ENCODE data around the gene PRIM2.
"Not testable (repeated sequence)": the region's sequence is repeated elsewhere in the genome, so short reads cannot be mapped to it uniquely, and the experiment has no call there.

The PRIM2 gene

DNA sequence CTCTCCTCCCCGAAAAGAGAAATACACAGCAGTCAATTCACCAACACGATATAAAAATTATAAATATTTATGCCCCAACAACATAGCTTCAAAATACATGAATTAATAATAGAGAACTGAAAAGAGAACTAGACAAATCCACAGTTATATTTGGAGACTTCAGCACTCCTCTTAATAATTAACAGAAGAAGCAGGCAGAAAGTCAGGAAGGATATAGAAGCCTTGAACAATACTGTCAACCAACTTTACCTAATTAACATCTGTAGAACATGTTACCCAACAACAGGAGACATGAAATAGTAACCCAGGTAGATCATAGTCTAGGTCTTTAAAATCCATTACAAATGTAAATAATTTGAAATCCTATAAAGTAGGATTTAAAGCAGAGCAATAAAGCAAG lies 293.2 kb downstream of the PRIM2 start:
- DNase-seq (ENCODE audit: low spot score) = not testable (repeated sequence)

- not testable (repeated sequence) for DNase-seq (ENCODE audit: low spot score)
Observed at GRCh38 chr6:57618959-57619358, 301.5 kb downstream of the PRIM2 start.

DNA sequence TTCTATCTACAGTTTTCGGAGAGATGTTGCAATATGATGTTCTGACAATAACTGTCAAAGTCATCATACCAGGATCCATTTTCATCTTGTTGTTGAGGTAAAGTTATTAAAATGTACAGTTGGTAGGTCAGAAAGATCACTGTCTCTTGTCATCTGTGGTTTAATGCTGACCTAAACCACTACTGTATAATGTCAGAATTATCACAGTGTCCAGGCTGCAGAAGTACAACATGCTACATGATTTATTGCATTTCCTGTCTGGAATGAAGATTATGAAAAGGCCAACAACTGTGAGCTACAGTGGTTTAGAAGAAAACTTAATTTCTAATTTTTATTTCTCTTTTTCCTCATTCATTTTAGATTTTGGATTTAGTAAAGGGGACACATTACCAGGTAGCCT lies 314.3 kb downstream of the PRIM2 start:
- DNase-seq (ENCODE audit: low spot score) = not testable (repeated sequence)

DNA sequence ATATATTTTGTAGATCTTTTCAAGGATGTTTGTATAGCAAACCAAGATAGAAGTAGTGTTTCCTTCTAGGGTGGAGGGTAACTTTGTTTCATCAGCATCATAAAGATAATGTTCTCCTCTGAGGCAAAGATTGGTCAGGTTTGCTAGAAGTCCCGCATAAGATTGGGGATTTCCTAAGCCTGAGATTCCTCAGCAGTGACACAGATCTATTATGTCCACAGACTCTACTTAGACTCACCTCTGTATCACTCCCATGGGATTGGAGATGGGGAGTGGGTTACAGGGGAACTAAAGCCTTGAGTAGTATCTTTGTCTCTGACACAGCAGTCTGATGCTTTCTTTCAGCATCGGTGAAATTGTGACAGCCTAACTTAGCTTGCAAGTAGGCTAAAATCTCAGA lies 341.1 kb downstream of the PRIM2 start:
- DNase-seq (ENCODE audit: low spot score) = not testable (repeated sequence)

- not testable (repeated sequence) for DNase-seq (ENCODE audit: low spot score)
Observed at GRCh38 chr6:57659794-57660193, 342.4 kb downstream of the PRIM2 start.

- not testable (repeated sequence) for DNase-seq (ENCODE audit: low spot score)
Observed at GRCh38 chr6:57660940-57661339, 343.5 kb downstream of the PRIM2 start.

DNA sequence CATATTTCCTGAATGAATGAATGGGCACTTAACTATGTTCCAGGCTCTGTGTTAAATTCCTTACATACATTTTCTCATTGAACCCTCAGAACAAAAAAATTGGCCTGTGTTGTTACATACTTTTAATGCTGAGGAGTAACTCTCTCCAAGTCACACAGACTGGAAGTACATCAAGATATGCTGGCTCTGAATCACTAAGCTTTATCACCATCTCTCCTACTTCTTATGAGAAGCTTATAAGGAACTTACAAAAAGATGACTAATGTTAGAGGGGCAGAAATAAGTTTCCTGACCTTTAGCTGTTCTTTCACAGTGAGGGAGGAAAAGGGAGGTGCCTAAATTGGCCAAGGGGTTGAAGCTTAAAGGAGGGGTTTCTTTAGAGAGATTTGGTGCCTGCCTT lies 350.7 kb downstream of the PRIM2 start:
- not testable (repeated sequence) for DNase-seq (ENCODE audit: low spot score)

DNA sequence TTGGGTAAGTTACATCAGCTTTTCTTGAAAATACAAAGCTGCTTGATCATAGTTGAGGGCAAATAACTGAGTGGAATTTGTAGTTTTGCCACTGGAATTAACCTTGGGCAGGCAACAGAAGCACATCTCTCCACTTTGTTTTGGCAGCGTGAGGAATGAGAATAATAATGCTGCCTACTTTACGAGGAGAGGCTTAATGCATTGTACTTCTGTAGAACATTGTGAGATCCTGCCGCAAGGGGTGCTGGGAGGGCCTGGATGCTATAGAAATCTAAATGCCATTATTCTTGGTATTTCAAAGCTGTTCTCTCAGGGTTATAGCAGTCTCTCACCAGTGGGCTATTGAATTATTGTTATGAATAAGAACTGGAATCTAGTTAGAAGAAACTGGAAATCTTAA lies 353.8 kb downstream of the PRIM2 start:
- DNase-seq (ENCODE audit: low spot score) = not testable (repeated sequence)

DNA sequence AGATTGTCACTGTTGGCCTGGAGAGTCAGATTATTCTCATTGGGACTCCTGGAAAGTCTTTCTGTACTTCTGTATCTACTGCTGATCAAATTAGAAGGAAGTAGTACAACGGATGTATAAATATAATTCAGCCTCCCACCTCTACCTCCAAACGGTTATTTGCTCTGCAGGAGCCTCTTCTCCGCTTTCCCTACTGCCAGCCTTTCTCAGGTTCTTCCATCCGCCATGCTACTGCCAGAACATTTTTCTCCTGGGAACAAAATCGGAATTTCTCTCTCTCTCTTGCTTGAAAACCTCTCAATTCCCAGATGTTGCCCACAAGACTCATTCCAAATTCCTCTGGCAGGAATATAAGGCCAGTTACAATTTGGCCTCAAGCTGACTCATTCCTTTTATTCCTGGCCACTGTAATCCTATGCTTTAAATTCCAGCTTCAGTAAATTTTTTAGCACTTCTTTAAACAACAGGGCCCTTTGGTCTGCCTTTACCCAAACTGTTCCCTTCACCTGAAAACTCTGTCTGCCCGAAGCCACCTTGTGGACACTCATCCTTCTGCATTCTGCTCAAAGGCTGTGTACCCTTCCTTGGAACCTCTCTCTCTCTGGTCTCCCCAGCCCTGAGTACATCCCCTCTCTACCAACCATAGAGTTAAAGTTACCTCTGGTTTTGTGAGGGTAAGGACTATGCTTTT lies 354.7 kb downstream of the PRIM2 start:
- DNase-seq (ENCODE audit: low spot score) = not testable (repeated sequence)

- DNase-seq (ENCODE audit: low spot score) = not testable (repeated sequence)
Observed at GRCh38 chr6:57673281-57673680, 355.9 kb downstream of the PRIM2 start.

DNA sequence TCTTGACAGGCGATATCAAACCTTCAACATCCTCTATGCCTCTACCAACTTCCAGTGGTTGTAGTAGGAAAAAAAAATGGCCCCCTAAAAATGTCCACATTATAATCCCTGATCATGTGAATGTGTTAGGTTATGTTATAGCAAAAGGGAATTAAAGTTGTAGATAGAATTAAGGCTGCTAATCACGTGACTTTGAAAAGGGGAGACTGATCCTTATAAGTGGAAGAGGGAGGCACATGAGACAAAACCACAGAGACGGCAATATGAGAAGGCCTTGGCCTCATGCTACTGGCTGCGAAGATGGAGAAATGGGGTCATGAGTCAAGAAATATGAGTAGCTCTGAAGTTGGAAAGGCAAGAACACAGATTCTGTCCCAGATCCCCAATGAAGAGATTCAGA lies 358.0 kb downstream of the PRIM2 start:
- DNase-seq (ENCODE audit: low spot score) = not testable (repeated sequence)

DNA sequence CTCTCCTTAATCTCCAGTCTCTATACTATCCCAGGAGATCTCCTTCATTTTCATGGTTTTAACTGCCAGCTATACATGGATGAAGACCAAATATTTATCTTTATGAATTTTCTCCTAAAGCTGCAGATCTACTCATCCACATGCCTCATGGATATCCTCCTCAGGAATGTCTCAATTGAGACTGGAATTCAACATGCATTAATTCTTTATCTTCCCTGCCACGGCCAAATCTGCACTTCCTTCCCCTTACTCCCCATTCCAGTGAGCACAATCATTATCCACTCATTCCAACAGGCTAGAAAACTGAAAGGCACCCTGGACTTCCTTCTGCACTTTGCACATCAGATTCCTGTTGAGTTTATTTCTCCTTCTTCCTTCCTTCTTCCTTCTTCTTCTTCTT lies 379.0 kb downstream of the PRIM2 start:
- not testable (repeated sequence) for DNase-seq (ENCODE audit: low spot score)

Data from CD4-positive, alpha-beta T cell treated with Interleukin-6 at 100 ng/mL for 8 hours (primary cell).